Esophagus squamous epithelium (tissue), 4 donors: ENCODE data around the gene MYO1D.
"Not testable (repeated sequence)": the region's sequence is repeated elsewhere in the genome, so short reads cannot be mapped to it uniquely, and the experiment has no call there.

ENCODE experiments used
- POLR2A ChIP-seq, 4 donors: fragments of 450-650 bp; IDR thresholded peaks; one replicate each; pipeline ENCODE4 v1.6.1; 2017; ENCODE audit warnings: antibody characterized with exemption in 4 of 4, mild to moderate bottlenecking in 4 of 4, moderate library complexity in 3 of 4
- TF ChIP-seq, protein P1 (sequence below), 6 experiments: fragments of 450-650 bp in 4 of 6; fragments of 200-600 bp in 2 of 6; sonication (generic) in 2 of 6; IDR thresholded peaks; one replicate each; pipeline ENCODE4 v1.5.1; 2016 to 2019; ENCODE audit warnings: antibody characterized with exemption in 6 of 6, mild to moderate bottlenecking in 4 of 6, moderate library complexity in 4 of 6

DNA sequence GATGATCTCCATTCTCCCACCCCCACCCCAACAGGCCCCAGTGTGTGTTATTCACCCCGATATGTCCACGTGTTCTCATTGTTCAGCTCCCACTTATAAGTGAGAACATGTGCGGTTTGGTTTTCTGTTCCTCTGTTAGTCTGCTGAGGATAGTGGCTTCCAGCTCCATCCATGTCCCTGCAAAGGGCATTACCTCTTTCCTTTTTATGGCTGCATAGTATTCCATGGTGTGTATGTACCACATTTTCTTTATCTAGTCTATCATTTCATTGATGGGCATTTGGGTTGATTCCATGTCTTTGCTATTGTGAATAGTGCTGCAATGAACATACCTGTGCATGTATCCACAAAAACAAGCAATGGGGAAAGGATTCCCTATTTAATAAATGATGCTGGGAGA, 162.7 kb downstream of the MYO1D start:
- TF ChIP-seq POLR2A (IDR thresholded peaks at IDR 0.05): not testable (repeated sequence)
- TF ChIP-seq, protein P1, sequence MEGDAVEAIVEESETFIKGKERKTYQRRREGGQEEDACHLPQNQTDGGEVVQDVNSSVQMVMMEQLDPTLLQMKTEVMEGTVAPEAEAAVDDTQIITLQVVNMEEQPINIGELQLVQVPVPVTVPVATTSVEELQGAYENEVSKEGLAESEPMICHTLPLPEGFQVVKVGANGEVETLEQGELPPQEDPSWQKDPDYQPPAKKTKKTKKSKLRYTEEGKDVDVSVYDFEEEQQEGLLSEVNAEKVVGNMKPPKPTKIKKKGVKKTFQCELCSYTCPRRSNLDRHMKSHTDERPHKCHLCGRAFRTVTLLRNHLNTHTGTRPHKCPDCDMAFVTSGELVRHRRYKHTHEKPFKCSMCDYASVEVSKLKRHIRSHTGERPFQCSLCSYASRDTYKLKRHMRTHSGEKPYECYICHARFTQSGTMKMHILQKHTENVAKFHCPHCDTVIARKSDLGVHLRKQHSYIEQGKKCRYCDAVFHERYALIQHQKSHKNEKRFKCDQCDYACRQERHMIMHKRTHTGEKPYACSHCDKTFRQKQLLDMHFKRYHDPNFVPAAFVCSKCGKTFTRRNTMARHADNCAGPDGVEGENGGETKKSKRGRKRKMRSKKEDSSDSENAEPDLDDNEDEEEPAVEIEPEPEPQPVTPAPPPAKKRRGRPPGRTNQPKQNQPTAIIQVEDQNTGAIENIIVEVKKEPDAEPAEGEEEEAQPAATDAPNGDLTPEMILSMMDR (IDR thresholded peaks at IDR 0.05): not testable (repeated sequence)
